ENCODE data around the gene SLIT2.

GRCh38 chr4:20297783-20298182 lies 46.1 kb downstream of the SLIT2 start:
- TF ChIP-seq EP300 (IDR thresholded peaks at IDR 0.05), result no peak
- TF ChIP-seq, protein P1, sequence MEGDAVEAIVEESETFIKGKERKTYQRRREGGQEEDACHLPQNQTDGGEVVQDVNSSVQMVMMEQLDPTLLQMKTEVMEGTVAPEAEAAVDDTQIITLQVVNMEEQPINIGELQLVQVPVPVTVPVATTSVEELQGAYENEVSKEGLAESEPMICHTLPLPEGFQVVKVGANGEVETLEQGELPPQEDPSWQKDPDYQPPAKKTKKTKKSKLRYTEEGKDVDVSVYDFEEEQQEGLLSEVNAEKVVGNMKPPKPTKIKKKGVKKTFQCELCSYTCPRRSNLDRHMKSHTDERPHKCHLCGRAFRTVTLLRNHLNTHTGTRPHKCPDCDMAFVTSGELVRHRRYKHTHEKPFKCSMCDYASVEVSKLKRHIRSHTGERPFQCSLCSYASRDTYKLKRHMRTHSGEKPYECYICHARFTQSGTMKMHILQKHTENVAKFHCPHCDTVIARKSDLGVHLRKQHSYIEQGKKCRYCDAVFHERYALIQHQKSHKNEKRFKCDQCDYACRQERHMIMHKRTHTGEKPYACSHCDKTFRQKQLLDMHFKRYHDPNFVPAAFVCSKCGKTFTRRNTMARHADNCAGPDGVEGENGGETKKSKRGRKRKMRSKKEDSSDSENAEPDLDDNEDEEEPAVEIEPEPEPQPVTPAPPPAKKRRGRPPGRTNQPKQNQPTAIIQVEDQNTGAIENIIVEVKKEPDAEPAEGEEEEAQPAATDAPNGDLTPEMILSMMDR (IDR thresholded peaks at IDR 0.05), result no peak
